H1 (cell line): ENCODE data around the gene MTR.

Source experiments
- BRCA1 ChIP-seq: IDR thresholded peaks from 2 replicates; pipeline ENCODE4 v1.6.1; 2012; ENCODE audit warnings: low read depth, low read length, improper control_type of control experiment
- EZH2 ChIP-seq: fragments of 200-600 bp; sonication (generic); IDR thresholded peaks from 2 replicates; pipeline ENCODE4 v1.7.1; 2012; ENCODE audit warnings: low read depth, mild to moderate bottlenecking, moderate library complexity, low read length, inconsistent platforms; ENCODE audit not compliant: severe bottlenecking
- POLR2AphosphoS5 ChIP-seq: IDR thresholded peaks from 2 replicates; pipeline ENCODE4 v1.6.1; 2011; ENCODE audit warnings: low read depth, low read length
- SIN3A ChIP-seq, 2 experiments: IDR thresholded peaks in 1 of 2; conservative IDR thresholded peaks in 1 of 2; 2 replicates each; pipeline ENCODE4 v1.6.1; 2011 to 2012; ENCODE audit warnings: low read length in 2 of 2, improper control_type of control experiment in 1 of 2, low read depth in 1 of 2, mild to moderate bottlenecking in 1 of 2
- SP1 ChIP-seq: IDR thresholded peaks from 2 replicates; pipeline ENCODE4 v1.6.1; 2011; ENCODE audit warnings: low read depth, low read length
- TAF1 ChIP-seq: IDR thresholded peaks from 2 replicates; pipeline ENCODE4 v1.6.1; 2011; ENCODE audit warnings: mild to moderate bottlenecking, low read depth, low read length
- TF ChIP-seq, protein P1 (sequence below), 3 experiments: IDR thresholded peaks; 1 replicate in 2 of 3; 2 replicates in 1 of 3; pipeline versions ENCODE4 v1.5.1 to v1.6.1; 2011; ENCODE audit warnings: low read length in 3 of 3, mild to moderate bottlenecking in 3 of 3, inconsistent platforms in 2 of 3, low read depth in 1 of 3, moderate library complexity in 1 of 3; ENCODE audit not compliant: insufficient read depth in 1 of 3; ENCODE audit errors: control extremely low read depth in 1 of 3

DNA sequence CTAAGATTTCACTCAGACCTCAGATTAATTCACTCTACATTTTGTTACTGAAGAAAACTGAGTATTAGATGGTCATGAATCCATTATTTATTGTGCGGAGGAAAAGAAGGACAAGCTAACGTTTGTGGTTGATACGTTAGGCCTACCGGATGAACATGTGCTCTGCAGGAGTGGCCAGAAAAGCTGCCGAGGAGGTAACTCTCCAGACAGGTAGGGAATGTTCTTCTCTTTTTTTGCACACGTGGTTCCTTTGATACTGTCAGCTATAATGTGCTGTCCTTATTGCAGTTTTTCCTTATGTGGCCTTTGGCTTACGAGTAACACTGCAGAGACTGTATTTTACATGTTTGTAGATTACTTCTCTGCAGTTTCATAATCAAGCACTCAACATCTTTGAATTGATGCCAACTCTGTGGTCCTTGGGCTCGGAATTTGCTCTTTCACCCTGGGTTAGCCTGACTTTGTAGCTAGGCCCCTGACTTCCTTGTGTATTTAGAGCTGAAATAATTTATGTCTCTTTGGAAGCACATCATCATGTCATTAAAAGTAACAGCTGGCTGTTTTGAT lies 13.6 kb downstream of the MTR start:
- TF ChIP-seq SP1 (no peak), EZH2 (no peak), SIN3A (conservative IDR thresholded peaks at IDR 0.05 in 1 of 2, IDR thresholded peaks at IDR 0.05 in 1 of 2; ENCODE audit: low read depth in 1 of 2, low read length in 2 of 2) (no peak), POLR2AphosphoS5 (no peak), TAF1 (no peak), BRCA1 (no peak)
- TF ChIP-seq, protein P1, sequence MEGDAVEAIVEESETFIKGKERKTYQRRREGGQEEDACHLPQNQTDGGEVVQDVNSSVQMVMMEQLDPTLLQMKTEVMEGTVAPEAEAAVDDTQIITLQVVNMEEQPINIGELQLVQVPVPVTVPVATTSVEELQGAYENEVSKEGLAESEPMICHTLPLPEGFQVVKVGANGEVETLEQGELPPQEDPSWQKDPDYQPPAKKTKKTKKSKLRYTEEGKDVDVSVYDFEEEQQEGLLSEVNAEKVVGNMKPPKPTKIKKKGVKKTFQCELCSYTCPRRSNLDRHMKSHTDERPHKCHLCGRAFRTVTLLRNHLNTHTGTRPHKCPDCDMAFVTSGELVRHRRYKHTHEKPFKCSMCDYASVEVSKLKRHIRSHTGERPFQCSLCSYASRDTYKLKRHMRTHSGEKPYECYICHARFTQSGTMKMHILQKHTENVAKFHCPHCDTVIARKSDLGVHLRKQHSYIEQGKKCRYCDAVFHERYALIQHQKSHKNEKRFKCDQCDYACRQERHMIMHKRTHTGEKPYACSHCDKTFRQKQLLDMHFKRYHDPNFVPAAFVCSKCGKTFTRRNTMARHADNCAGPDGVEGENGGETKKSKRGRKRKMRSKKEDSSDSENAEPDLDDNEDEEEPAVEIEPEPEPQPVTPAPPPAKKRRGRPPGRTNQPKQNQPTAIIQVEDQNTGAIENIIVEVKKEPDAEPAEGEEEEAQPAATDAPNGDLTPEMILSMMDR (IDR thresholded peaks at IDR 0.05; ENCODE audit: control extremely low read depth in 1 of 3, insufficient read depth in 1 of 3, low read depth in 1 of 3, low read length in 3 of 3): no peak
